PFSK-1 (cell line): ENCODE measurements around the gene ZNF248. TPM values are rescaled to one million over a fixed set of nuclear protein-coding genes. Genes with fewer than 3 reads are reported as not detected.

Experiments used
- FOXP2 ChIP-seq: optimal IDR thresholded peaks from 2 replicates; pipeline ENCODE3; 2011; ENCODE audit warnings: borderline replicate concordance, control low read depth, inconsistent platforms; ENCODE audit not compliant: insufficient read depth; ENCODE audit errors: extremely low read length, extremely low read depth
- POLR2AphosphoS5 ChIP-seq: IDR thresholded peaks from 2 replicates; pipeline ENCODE4 v1.6.1; 2012; ENCODE audit warnings: low read depth, mild to moderate bottlenecking, control low read depth, low read length, moderate library complexity
- SIN3A ChIP-seq: IDR thresholded peaks from 2 replicates; pipeline ENCODE4 v1.6.1; 2012; ENCODE audit warnings: mild to moderate bottlenecking, low read length, moderate library complexity, borderline replicate concordance; ENCODE audit not compliant: insufficient read depth
- TAF1 ChIP-seq: IDR thresholded peaks from 2 replicates; pipeline ENCODE4 v1.6.1; 2012; ENCODE audit warnings: low read length, control low read depth, borderline replicate concordance; ENCODE audit not compliant: insufficient read depth
- polyA plus RNA-seq: library from polyadenylated mRNA; unstranded; fragments of >200 nt; gene quantifications from one replicate; pipeline ENCODE4 v1.2.1, GENCODE V29; 2012; ENCODE audit warnings: low read depth, missing spikeins; ENCODE audit not compliant: insufficient read length
- TF ChIP-seq, protein P1 (sequence below), 2 experiments: IDR thresholded peaks; 2 replicates each; pipeline versions ENCODE4 v1.6.1 to v1.8.0; 2011 to 2012; ENCODE audit warnings: low read depth in 2 of 2, low read length in 2 of 2, control low read depth in 1 of 2, inconsistent platforms in 1 of 2, mild to moderate bottlenecking in 1 of 2, moderate library complexity in 1 of 2; ENCODE audit not compliant: insufficient read depth in 1 of 2

Gene ZNF248
- 3.4 TPM for polyA plus RNA-seq

DNA sequence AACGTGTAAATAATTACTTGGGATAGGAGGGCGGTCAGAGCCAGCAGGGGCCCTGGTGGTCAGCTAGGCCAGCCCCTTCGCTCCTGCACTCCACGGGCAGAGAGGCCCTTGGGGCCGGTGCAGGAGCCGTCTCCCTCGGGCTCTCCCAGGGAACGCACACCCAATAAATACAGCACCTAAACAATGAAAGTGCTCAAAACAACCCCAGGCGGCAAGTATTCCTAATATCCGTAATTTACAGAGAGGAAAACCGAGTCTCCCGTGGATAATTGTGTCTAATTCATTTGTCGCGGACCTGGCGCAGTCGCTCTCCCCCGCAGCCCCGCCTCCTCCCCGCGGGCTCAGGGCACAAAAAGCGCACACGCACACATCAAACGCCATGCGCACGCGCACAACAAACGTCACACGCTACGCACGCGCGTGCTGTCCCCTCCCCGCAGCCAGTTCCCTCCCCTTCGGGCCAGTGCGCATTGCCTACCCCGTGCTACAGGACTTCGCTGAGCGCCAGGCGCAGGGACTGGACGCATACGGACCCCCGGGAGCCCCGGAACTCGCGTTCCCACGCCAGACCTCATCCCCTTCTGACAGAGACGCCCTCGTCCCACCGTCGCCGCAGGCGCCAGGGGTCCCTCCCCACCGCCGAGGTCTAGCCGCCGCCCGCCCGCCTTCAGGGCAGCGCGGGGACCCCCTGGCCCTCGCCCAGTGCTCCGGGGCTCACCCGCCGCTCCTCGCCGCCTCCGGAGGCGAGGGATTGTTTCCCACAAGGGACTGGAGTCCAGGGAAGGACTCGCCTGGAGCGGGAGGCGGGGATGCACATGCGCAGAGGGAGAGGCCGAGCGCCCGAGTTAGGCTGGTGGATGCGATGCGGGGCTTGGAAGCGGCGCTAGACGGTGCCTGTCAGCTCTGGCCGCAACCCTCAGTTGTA lies at the start of gene ZNF248:
Gene ZNF248 (minus strand): TSS at position 324 of the 925 bp plus-strand sequence. CDS start 1,300 bp downstream, outside the sequence.
- peak; percentile 92 for TF ChIP-seq POLR2AphosphoS5
- TF ChIP-seq SIN3A = peak; percentile 44; the same call in 1 of the 2 replicates
- TF ChIP-seq, protein P1, sequence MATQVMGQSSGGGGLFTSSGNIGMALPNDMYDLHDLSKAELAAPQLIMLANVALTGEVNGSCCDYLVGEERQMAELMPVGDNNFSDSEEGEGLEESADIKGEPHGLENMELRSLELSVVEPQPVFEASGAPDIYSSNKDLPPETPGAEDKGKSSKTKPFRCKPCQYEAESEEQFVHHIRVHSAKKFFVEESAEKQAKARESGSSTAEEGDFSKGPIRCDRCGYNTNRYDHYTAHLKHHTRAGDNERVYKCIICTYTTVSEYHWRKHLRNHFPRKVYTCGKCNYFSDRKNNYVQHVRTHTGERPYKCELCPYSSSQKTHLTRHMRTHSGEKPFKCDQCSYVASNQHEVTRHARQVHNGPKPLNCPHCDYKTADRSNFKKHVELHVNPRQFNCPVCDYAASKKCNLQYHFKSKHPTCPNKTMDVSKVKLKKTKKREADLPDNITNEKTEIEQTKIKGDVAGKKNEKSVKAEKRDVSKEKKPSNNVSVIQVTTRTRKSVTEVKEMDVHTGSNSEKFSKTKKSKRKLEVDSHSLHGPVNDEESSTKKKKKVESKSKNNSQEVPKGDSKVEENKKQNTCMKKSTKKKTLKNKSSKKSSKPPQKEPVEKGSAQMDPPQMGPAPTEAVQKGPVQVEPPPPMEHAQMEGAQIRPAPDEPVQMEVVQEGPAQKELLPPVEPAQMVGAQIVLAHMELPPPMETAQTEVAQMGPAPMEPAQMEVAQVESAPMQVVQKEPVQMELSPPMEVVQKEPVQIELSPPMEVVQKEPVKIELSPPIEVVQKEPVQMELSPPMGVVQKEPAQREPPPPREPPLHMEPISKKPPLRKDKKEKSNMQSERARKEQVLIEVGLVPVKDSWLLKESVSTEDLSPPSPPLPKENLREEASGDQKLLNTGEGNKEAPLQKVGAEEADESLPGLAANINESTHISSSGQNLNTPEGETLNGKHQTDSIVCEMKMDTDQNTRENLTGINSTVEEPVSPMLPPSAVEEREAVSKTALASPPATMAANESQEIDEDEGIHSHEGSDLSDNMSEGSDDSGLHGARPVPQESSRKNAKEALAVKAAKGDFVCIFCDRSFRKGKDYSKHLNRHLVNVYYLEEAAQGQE (IDR thresholded peaks at IDR 0.05; ENCODE audit: insufficient read depth in 1 of 2, low read depth in 2 of 2, low read length in 2 of 2) = 0 out of 4 replicates have a peak, but pooled peaks of 1 of the 2 experiments have one; percentile 17
- TF ChIP-seq TAF1 = peak; percentile 91; the same call in 1 of the 2 replicates
- TF ChIP-seq FOXP2 = peak; percentile 93

DNA sequence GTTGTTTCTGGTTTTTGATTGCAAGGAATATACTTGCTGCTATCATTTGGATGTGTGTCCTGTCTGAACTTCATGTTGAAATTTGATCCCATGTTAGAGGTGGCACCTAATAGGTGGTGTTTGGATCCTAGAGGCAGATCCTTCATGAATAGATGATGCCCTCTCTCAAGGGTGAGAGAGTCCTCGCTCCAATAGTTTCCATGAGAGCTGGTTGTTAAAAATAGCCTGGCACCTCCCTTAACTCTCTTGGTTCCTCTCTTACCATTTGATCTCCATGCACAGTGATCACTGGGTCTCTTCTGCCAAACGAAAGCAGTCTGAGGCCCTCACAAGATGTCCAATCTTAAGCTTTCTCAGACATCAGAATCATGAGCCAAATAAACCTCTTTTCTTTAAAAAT lies 49.0 kb upstream of the ZNF248 start:
- TF ChIP-seq, protein P1 (IDR thresholded peaks at IDR 0.05; ENCODE audit: insufficient read depth in 1 of 2, low read depth in 2 of 2, low read length in 2 of 2) = no peak
- TF ChIP-seq FOXP2 (no peak), POLR2AphosphoS5 (no peak), SIN3A (no peak), TAF1 (no peak)

DNA sequence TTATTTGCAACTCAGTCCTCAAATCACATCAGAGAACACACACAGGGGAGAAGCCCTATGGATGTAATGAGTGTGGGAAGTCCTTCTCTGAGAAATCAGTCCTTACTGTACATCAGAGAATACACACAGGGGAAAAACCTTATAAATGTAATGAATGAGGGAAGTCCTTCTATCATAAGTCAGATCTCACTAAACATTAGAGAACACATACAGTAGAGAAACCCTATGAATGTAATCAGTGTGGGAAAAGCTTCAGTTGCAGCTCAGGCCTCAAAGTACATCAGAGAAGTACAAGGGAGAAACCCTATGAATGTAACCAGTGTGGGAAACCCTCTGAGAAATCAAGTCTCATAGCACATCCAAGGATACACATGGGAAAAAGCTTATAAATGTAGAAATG lies 39.0 kb upstream of the ZNF248 start:
- TF ChIP-seq FOXP2 = no peak

DNA sequence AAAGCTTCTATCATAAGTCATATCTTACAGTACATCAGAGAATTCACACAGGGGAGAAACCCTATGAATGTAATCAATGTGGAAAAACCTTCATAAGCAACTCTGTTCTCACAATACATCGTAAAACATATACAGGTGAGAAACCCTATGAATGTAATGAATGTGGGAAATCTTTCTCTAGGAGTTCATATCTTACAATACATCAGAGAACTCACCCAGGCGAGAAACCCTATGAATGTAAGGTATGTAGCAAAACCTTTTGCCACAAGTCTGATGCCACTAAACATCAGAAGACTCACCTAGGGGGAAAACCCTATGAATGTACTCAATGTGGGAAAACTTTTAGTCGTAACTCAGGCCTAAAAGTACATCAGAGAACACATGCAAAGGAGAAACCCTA lies 38.3 kb upstream of the ZNF248 start:
- TF ChIP-seq, protein P1 (IDR thresholded peaks at IDR 0.05; ENCODE audit: insufficient read depth in 1 of 2, low read depth in 2 of 2, low read length in 2 of 2) = no peak
- TF ChIP-seq POLR2AphosphoS5 = no peak
- TF ChIP-seq FOXP2 = no peak
- no peak for TF ChIP-seq TAF1
- TF ChIP-seq SIN3A = no peak

DNA sequence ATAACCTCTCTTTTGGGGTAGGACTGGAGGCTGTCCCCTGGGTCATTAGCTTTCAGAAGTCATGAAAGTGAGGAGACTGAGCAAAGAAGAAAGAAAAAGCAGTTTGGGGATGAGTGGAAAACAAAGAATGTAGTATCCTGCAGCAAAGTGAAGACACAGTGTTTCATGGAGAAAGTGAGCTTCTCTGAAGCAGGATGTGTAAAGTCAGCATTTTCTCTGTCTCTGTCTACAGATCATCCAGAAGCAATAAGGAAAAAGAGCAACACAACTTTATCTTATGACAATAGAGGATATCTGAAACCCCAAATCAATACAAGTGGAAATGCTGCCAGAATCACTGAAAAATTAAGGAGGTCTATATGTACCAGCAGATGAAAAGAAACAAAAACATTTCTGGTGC lies 28.4 kb upstream of the ZNF248 start:
- TF ChIP-seq TAF1 = no peak
- TF ChIP-seq SIN3A = no peak
- TF ChIP-seq, protein P1 (IDR thresholded peaks at IDR 0.05; ENCODE audit: insufficient read depth in 1 of 2, low read depth in 2 of 2, low read length in 2 of 2) = no peak
- TF ChIP-seq POLR2AphosphoS5 = no peak
- no peak for TF ChIP-seq FOXP2
